Body of pancreas (tissue), 4 donors: ENCODE measurements around the gene ANGPTL5. TPM values are rescaled to one million over a fixed set of nuclear protein-coding genes. Genes with fewer than 3 reads are reported as not detected.
"Not testable (repeated sequence)": the region's sequence is repeated elsewhere in the genome, so short reads cannot be mapped to it uniquely, and the experiment has no call there.

Source experiments
- ATAC-seq: fragments of 150-250 bp; one replicate; pipeline ENCODE4 v1.9.1; 2016
- DNase-seq, 4 donors: peaks; one replicate each; pipeline ENCODE4 v3.0.0-alpha.2; 2019
- H3K27ac ChIP-seq, 4 donors: fragments of 200-600 bp; sonication (generic); 1 replicate in 3 of 4; 2 replicates in 1 of 4; pipeline versions ENCODE4 v1.5.1 to v1.6.1; 2016 to 2019; ENCODE audit warnings: mild to moderate bottlenecking in 1 of 4, mixed read lengths in 1 of 4, moderate library complexity in 1 of 4
- H3K27me3 ChIP-seq, 2 donors: fragments of 200-600 bp; sonication (generic); one replicate each; pipeline ENCODE4 v1.6.0; 2016; ENCODE audit warnings: mild to moderate bottlenecking in 1 of 2
- H3K36me3 ChIP-seq, 2 donors: fragments of 200-600 bp; sonication (generic); replicated peaks in 1 of 2; 2 replicates each; pipeline ENCODE4 v1.5.1; 2016; ENCODE audit warnings: low read depth in 2 of 2; ENCODE audit not compliant: insufficient read depth in 1 of 2
- H3K4me1 ChIP-seq: fragments of 200-600 bp; sonication (generic); one replicate; pipeline ENCODE4 v1.6.0; 2016
- H3K4me3 ChIP-seq, 2 donors: fragments of 200-600 bp; sonication (generic); 1 replicate in 1 of 2; 2 replicates in 1 of 2; pipeline ENCODE4 v1.5.1; 2016 to 2019
- H3K9me3 ChIP-seq, 3 donors: fragments of 200-600 bp; sonication (generic); 1 replicate in 2 of 3; 2 replicates in 1 of 3; pipeline ENCODE4 v1.5.1; 2016
- CTCF ChIP-seq, 7 experiments: fragments of 450-650 bp in 4 of 7; fragments of 200-600 bp in 3 of 7; sonication (generic) in 3 of 7; IDR thresholded peaks; one replicate each; pipeline ENCODE4 v1.5.1; 2016 to 2019; ENCODE audit warnings: antibody characterized with exemption in 7 of 7
- POLR2A ChIP-seq, 3 donors: fragments of 450-650 bp; IDR thresholded peaks; one replicate each; pipeline ENCODE4 v1.6.1; 2016; ENCODE audit warnings: antibody characterized with exemption in 3 of 3, mild to moderate bottlenecking in 2 of 3
- WGBS, 2 donors: methylation state at CpG; one replicate each; pipeline ENCODE4 v1.1.5; 2017; 5-methylcytosine and 5-hydroxymethylcytosine counted together
- intact Hi-C: fragments of 100-400 bp; cut with DNase I; formaldehyde crosslinking; loops from one replicate; pipeline ENCODE4 v1.15.1; 2023
- total RNA-seq, 2 donors: library from RNA; depleted of rRNA; stranded (reverse); fragments of >200 nt; gene quantifications; one replicate each; pipeline ENCODE4 v1.1.0, GENCODE V29; 2016

The ANGPTL5 gene
- total RNA-seq, 2 donors from 2014 or later: not detected

- Histone ChIP-seq H3K27me3 (no peaks in the 10 kb centered on the region), H3K9me3 (no peaks in the 10 kb centered on the region), H3K4me1 (no peaks in the 10 kb centered on the region), H3K36me3 (no peaks in the 10 kb centered on the region), H3K4me3 (no peak overlapping the region), H3K27ac (no peak overlapping the region)
- 17 to 20% methylated on average over 9 of the region's 9 CpGs for WGBS, 2 donors
- DNase-seq: peak; percentile 33 to 43 (median 40)
- TF ChIP-seq CTCF (IDR thresholded peaks at IDR 0.05): peak; percentile 49 to 76 (median 66)
- no peak for TF ChIP-seq POLR2A (IDR thresholded peaks at IDR 0.05)
- intact Hi-C loops: loop anchor here (10.0 kb wide), 1 partner anchor 154 kb away; no protein-coding TSS in a partner anchor
- peak; percentile 82 for ATAC-seq
Measured at GRCh38 chr11:101860696-101861427, 55.5 kb downstream of the ANGPTL5 start.

DNA sequence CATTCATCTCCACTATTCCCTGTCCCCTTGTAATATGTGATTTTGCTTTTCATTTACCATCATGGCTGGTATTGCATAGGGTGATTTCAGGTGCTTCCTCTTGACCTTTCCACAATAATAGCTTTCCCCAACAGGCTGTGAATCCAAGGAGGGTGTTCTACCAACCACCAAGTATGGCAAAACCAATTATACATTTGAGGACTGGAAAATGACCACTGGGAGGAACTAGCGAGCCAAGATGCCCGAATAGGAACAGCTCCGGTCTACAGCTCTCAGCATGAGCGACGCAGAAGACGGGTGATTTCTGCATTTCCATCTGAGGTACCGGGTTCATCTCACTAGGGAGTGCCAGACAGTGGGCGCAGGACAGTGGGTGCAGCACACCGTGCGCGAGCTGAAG, 64.1 kb downstream of the ANGPTL5 start:
- intact Hi-C loops, H3K4me1 ChIP-seq, H3K9me3 ChIP-seq, H3K27me3 ChIP-seq, ATAC-seq, H3K36me3 ChIP-seq, H3K4me3 ChIP-seq, DNase-seq, H3K27ac ChIP-seq: not testable (repeated sequence)
- 78 to 79% methylated on average over 11 of the region's 11 CpGs for WGBS, 2 donors

DNA sequence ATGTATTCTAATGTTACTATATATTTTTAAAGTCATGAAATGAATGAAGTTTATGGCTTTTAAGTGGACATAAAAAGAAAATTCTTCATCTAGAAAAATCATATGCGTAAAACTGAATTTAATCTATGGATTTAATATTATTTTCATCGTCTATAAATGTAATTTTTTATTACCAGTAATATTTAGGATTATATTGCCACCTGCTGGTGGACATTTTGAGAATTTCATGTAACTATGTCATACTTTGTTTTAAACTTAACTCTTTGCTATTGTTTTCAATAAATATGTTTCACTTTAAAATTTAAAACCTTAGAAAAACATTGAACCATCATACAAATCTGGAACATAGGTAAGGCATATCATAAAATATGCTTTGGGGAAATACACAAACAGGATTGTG, 68.1 kb downstream of the ANGPTL5 start:
- 5 to 7% methylated on average over 2 of the region's 2 CpGs for WGBS, 2 donors
- TF ChIP-seq POLR2A (IDR thresholded peaks at IDR 0.05) (no peak), CTCF (IDR thresholded peaks at IDR 0.05) (peak in 6 of 7 experiments; percentile 25 to 52 (median 38))
- no peak overlapping the region for H3K27ac ChIP-seq
- intact Hi-C loops: loop anchor here (10.0 kb wide), 1 partner anchor 393 kb away; no protein-coding TSS in a partner anchor
- no peaks in the 10 kb centered on the region for H3K4me1 ChIP-seq
- no peaks in the 10 kb centered on the region for H3K9me3 ChIP-seq
- H3K27me3 ChIP-seq: no peaks in the 10 kb centered on the region
- DNase-seq (no peak), ATAC-seq (no peak)
- H3K4me3 ChIP-seq: no peak overlapping the region
- no peaks in the 10 kb centered on the region for H3K36me3 ChIP-seq

DNA sequence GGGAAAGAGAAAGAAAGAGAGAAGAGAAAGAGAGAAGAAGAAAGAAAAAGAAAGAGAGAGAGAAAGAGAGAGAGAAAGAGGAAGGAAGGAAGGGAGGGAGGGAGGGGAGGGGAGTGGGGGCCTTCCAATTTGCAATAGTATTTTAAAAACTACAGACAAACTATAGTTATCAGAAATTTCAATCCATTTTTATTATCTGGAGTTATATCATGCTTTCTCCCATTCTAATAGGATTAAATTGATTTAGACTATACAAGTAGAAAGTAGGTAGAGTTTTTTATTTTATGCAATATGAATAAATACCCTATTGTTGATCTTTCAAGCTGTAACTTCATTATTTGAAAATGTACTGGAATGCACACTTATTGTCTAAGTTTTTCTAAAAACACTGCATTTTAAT, 71.7 kb downstream of the ANGPTL5 start:
- Histone ChIP-seq H3K27me3 (no peaks in the 10 kb centered on the region), H3K36me3 (no peaks in the 10 kb centered on the region), H3K9me3 (no peaks in the 10 kb centered on the region), H3K4me1 (no peaks in the 10 kb centered on the region), H3K4me3 (no peak overlapping the region), H3K27ac (no peak overlapping the region)
- no peak for DNase-seq
- TF ChIP-seq CTCF (IDR thresholded peaks at IDR 0.05) (no peak), POLR2A (IDR thresholded peaks at IDR 0.05) (no peak)
- intact Hi-C loops: loop anchor here (10.0 kb wide), 1 partner anchor 390 kb away; no protein-coding TSS in a partner anchor
- ATAC-seq: no peak

- Histone ChIP-seq H3K4me1 (no peaks in the 10 kb centered on the region), H3K27me3 (no peaks in the 10 kb centered on the region), H3K4me3 (no peak overlapping the region), H3K36me3 (no peaks in the 10 kb centered on the region), H3K9me3 (no peaks in the 10 kb centered on the region), H3K27ac (no peak overlapping the region)
- no peak for ATAC-seq
- no peak for DNase-seq
- 42 to 44% methylated on average over 2 of the region's 2 CpGs for WGBS, 2 donors
- no peak for TF ChIP-seq CTCF (IDR thresholded peaks at IDR 0.05)
- no peak for TF ChIP-seq POLR2A (IDR thresholded peaks at IDR 0.05)
- intact Hi-C loops: loop anchor here (10.0 kb wide), 1 partner anchor 386 kb away; no protein-coding TSS in a partner anchor
Measured at GRCh38 chr11:101840704-101841103, 75.6 kb downstream of the ANGPTL5 start.

Other genes with a start within 250 kb of the ANGPTL5 start
- gene CEP126, start 1.5 kb downstream of the ANGPTL5 start, total RNA-seq: 1 to 10 TPM; 2.6 to 4.0 TPM
- under 1 TPM in 1 of 2 donors, not detected in 1; 0.52 TPM for gene CFAP300, start 130.9 kb upstream of the ANGPTL5 start, total RNA-seq
- 10 to 100 TPM; 26.0 to 38.9 TPM for gene YAP1, start 193.9 kb upstream of the ANGPTL5 start, total RNA-seq